Activated B cell treated with CpG ODN at 0.5 μM for 24 hours (primary cell): Measurements from ENCODE around the gene CASQ1. TPM values are rescaled to one million over a fixed set of nuclear protein-coding genes. Genes with fewer than 3 reads are reported as not detected.
A peak's percentile ranks its signal among the peaks of the same experiment; 100 is the strongest.

Source experiments
- ATAC-seq: fragments of 200-7000 bp; cut with Tn5 transposase; one replicate; pipeline ENCODE4 v1.10.0; 2021; ENCODE audit warnings: low read depth, mild to moderate bottlenecking, moderate library complexity
- CTCF ChIA-PET: fragments of 350-600 bp; sonication (Branson Sonifier 250); formaldehyde crosslinking; loops from one replicate; lab custom pipeline; 2021; ENCODE audit warnings: antibody characterized with exemption; lab: Charles Lee
- POLR2A ChIA-PET: fragments of 350-600 bp; sonication (Branson Sonifier 250); formaldehyde crosslinking; loops from one replicate; lab custom pipeline; 2021; ENCODE audit warnings: antibody characterized with exemption; lab: Charles Lee
- DNase-seq: peaks from one replicate; pipeline ENCODE4 v3.0.0; 2022
- H3K27ac Mint-ChIP-seq: one replicate; pipeline ENCODE4 v1.8.0; 2020; ENCODE audit warnings: mixed read lengths
- H3K27me3 Mint-ChIP-seq: one replicate; pipeline ENCODE4 v1.8.0; 2021; ENCODE audit warnings: mixed read lengths
- H3K36me3 Mint-ChIP-seq: one replicate; pipeline ENCODE4 v1.8.0; 2021; ENCODE audit warnings: low read depth, mixed read lengths
- H3K4me1 Mint-ChIP-seq: one replicate; pipeline ENCODE4 v1.8.0; 2021; ENCODE audit warnings: mixed read lengths
- H3K4me3 Mint-ChIP-seq: one replicate; pipeline ENCODE4 v1.8.0; 2020; ENCODE audit warnings: mild to moderate bottlenecking, mixed read lengths
- H3K9me3 Mint-ChIP-seq: one replicate; pipeline ENCODE4 v1.8.0; 2020; ENCODE audit warnings: mixed read lengths
- CTCF ChIP-seq: fragments of 200-600 bp; IDR thresholded peaks from one replicate; pipeline ENCODE4 v1.8.0; 2022; ENCODE audit warnings: antibody characterized with exemption, mild to moderate bottlenecking
- intact Hi-C: fragments of 100-400 bp; cut with micrococcal nuclease; formaldehyde crosslinking; loops from one replicate; pipeline ENCODE4 v1.15.1; 2024
- total RNA-seq: library from RNA; stranded (reverse); gene quantifications from 2 replicates; pipeline ENCODE4 v1.2.3, GENCODE V29; 2022

Gene CASQ1
- total RNA-seq, 1 donor from 2014 or later, result not detected

GRCh38 chr1:160167056-160167455 lies 23.3 kb upstream of the CASQ1 start:
- ATAC-seq, result no peak
- Mint-ChIP-seq H3K9me3 (no peaks in the 10 kb centered on the region), H3K4me1 (peaks cover 16% of the 10 kb centered on the region), H3K4me3 (no peak overlapping the region), H3K27ac (no peak overlapping the region), H3K27me3 (no peaks in the 10 kb centered on the region), H3K36me3 (no peaks in the 10 kb centered on the region)
- CTCF ChIA-PET, result no interaction called here
- POLR2A ChIA-PET, result no interaction called here
- no peak for DNase-seq
- no peak for TF ChIP-seq CTCF
- intact Hi-C loops, result loop anchor here (5.0 kb wide), 1 partner anchor 45 kb away; no protein-coding TSS in a partner anchor

GRCh38 chr1:160167580-160167979 lies 22.8 kb upstream of the CASQ1 start:
- Mint-ChIP-seq H3K9me3 (no peaks in the 10 kb centered on the region), H3K4me3 (no peak overlapping the region), H3K4me1 (peaks cover 13% of the 10 kb centered on the region), H3K27ac (no peak overlapping the region), H3K27me3 (no peaks in the 10 kb centered on the region), H3K36me3 (no peaks in the 10 kb centered on the region)
- DNase-seq, result no peak
- no peak for ATAC-seq
- intact Hi-C loops, result loop anchor here (5.0 kb wide), 1 partner anchor 45 kb away; no protein-coding TSS in a partner anchor
- POLR2A ChIA-PET, result no interaction called here
- CTCF ChIA-PET, result no interaction called here
- TF ChIP-seq CTCF, result no peak

- Mint-ChIP-seq H3K9me3 (no peaks in the 10 kb centered on the region), H3K4me3 (no peak overlapping the region), H3K27ac (no peak overlapping the region), H3K27me3 (no peaks in the 10 kb centered on the region), H3K36me3 (no peaks in the 10 kb centered on the region), H3K4me1 (peaks cover 13% of the 10 kb centered on the region)
- intact Hi-C loops, result loop anchor here (5.0 kb wide), 1 partner anchor 46 kb away; no protein-coding TSS in a partner anchor
- CTCF ChIA-PET, result no interaction called here
- POLR2A ChIA-PET, result no interaction called here
- DNase-seq (no peak), ATAC-seq (no peak)
- TF ChIP-seq CTCF, result no peak
These were observed 22.4 kb upstream of the CASQ1 start for GRCh38 chr1:160168016-160168415.

DNA sequence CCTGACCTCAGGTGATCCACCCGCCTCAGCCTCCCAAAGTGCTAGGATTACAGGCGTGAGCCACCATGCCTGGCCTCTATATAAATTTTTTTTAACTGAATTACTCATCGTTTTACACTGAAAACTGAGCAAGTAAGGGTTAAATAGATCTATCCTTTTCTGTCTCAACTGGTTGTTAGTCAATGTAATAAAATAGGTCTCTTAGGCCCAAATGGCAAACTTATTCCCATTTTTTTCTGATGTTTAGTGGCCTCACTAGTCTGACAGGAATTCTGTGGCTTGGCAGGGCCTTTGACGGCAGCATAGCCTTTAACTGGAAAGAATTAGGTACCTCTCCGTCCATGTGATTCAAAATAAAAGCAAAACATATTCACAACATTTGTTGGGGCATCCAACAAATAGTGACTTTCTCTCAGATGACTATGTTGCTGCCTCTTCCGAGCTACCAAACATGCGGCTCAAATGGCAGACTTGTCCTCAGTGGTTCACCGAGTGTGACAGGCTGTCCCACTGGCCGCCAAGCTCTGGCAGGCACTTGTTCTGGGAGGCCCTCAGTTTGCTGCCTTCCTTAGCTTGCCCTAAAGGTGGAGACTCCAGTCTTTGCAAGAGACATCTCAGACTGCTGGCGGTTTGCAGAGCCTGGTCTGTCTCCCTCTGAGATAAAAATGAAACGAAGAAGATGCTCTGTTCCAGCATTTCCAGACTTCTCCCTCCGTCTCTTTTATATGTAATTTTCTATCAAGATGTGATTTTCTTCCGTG lies 21.6 kb upstream of the CASQ1 start:
- no peaks in the 10 kb centered on the region for H3K36me3 Mint-ChIP-seq

More for the DNA sequence above, 21.6 kb upstream of the CASQ1 start:
- Mint-ChIP-seq H3K27ac (peak overlapping the region; percentile 47), H3K4me3 (no peak overlapping the region), H3K27me3 (peaks cover 2% of the 10 kb centered on the region), H3K4me1 (peaks cover 13% of the 10 kb centered on the region), H3K9me3 (no peaks in the 10 kb centered on the region)
- no peak for TF ChIP-seq CTCF
- ChIA-PET POLR2A (no interaction called here), CTCF (interaction anchor here (0.8 to 1.2 kb wide), 3 partner anchors 25 to 84 kb away, joined by 3 to 4 read pairs (median 3); no protein-coding TSS in a partner anchor)
- DNase-seq, result no peak
- intact Hi-C loops, result loop anchor here (5.0 kb wide), 1 partner anchor 46 kb away; no protein-coding TSS in a partner anchor
- no peak for ATAC-seq
